Suprapubic skin (tissue), 4 donors: ENCODE results near the gene EXOC3. TPM values are rescaled to one million over a fixed set of nuclear protein-coding genes. Genes with fewer than 3 reads are reported as not detected.
A peak's percentile ranks its signal among the peaks of the same experiment; 100 is the strongest.

ENCODE experiments used
- DNase-seq, 2 donors: peaks; one replicate each; pipeline ENCODE4 v3.0.0-alpha.2; 2019; ENCODE audit warnings: low spot score in 2 of 2
- H3K27ac ChIP-seq: fragments of 200-600 bp; sonication (generic); one replicate; pipeline ENCODE4 v1.5.1; 2019
- H3K27me3 ChIP-seq: fragments of 200-600 bp; sonication (generic); one replicate; pipeline ENCODE4 v1.5.1; 2019
- H3K36me3 ChIP-seq: fragments of 200-600 bp; sonication (generic); one replicate; pipeline ENCODE4 v1.5.1; 2019
- H3K4me1 ChIP-seq: fragments of 200-600 bp; sonication (generic); one replicate; pipeline ENCODE4 v1.5.1; 2019
- H3K4me3 ChIP-seq: fragments of 200-600 bp; sonication (generic); one replicate; pipeline ENCODE4 v1.5.1; 2019; ENCODE audit warnings: mild to moderate bottlenecking
- H3K9me3 ChIP-seq: fragments of 200-600 bp; sonication (generic); one replicate; pipeline ENCODE4 v1.5.1; 2019
- EP300 ChIP-seq: sonication (generic); formaldehyde crosslinking; IDR thresholded peaks from one replicate; pipeline ENCODE4 v1.6.1; 2017; ENCODE audit warnings: antibody characterized with exemption
- POLR2A ChIP-seq, 2 donors: fragments of 450-650 bp; IDR thresholded peaks; one replicate each; pipeline ENCODE4 v1.6.1; 2017; ENCODE audit warnings: antibody characterized with exemption in 2 of 2, mild to moderate bottlenecking in 2 of 2, moderate library complexity in 2 of 2
- POLR2AphosphoS5 ChIP-seq, 3 donors: sonication (generic); formaldehyde crosslinking; IDR thresholded peaks; one replicate each; pipeline ENCODE4 v1.6.1; 2017; ENCODE audit warnings: antibody characterized with exemption in 3 of 3
- WGBS: methylation state at CpG from one replicate; pipeline ENCODE4 v1.1.5; 2018; 5-methylcytosine and 5-hydroxymethylcytosine counted together
- total RNA-seq, 4 donors: library from RNA; depleted of rRNA; stranded (reverse); fragments of >200 nt; gene quantifications; one replicate each; pipeline ENCODE4 v1.1.0, GENCODE V29; 2016
- TF ChIP-seq, protein P1 (sequence below), 2 donors: fragments of 200-600 bp in 1 of 2; fragments of 450-650 bp in 1 of 2; sonication (generic) in 1 of 2; IDR thresholded peaks; one replicate each; pipeline ENCODE4 v1.5.1; 2016 to 2019; ENCODE audit warnings: antibody characterized with exemption in 2 of 2, mild to moderate bottlenecking in 1 of 2, moderate library complexity in 1 of 2

EXOC3 gene
- total RNA-seq, 4 donors from 2014 or later: 68.9 to 199 (median 83.4) TPM

DNA sequence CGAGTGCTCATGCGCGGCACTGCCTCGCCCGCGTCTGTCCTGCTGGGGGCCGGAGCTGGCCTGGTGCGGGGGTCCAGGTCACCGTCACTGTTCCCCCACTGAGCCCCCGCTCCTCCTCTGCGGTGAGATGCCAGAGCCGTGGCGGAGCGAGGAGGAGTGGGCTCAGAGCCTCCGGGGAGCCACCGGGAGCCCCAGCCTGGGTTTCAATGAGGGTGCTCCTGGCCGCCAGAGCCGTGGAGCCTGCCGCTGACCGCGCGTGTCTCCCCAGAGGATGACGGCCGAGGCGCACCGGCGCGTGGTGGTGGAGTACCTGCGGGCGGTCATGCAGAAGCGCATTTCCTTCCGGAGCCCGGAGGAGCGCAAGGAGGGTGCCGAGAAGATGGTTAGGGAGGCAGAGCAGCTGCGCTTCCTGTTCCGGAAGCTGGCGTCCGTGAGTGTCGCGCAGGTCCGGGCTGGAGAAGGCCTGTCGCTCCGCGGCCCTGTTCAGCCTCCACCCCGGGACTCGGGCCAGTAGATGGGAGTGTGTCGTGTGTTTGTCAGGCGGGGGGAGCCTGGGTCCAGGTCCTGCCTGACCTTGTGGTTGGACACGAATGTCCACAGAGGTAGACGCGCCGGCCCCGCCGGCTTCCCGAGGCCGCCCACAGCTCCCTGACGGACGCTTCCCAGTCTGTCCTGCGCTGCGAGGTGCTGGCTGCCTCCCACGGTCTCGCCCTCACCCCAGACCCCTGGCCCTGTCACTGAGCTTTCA lies 22.0 kb downstream of the EXOC3 start:
- peaks cover 67% of the 10 kb centered on the region for H3K36me3 ChIP-seq

DNA sequence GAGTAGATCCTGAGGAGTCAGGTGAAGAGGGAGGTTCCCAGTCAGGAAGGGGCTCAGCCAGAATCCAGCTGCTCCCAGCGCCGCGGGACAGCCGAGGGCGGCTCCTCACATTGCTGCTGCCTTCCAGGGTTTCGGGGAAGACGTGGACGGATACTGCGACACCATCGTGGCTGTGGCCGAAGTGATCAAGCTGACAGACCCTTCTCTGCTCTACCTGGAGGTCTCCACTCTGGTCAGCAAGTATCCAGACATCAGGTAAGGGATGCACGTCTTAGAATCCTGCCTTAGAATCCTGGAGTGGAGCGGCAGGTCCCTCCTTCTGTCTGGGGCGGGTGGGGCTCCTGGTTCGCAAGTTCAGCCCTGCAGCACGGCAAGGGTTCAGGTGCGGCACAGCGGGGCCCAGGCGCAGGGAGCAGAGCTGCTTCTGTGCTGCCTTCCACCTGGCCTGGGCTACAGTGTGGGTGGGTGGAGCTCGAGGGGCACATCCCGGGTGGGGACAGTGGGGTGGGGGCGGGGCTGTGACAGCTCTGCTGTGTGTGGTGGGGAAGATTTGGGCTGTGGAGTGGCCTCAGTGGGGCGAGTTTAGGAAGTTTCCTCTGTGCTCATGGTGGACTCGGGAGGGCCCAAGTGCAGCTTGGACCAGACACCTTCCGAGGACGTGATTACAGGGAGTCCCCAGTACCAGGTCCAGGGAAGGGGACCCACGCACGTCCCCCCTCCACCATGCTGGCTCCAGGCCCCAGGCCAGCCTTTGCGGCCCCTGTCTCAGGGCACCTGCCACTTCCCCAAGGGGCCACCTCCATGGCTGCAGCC lies 22.8 kb downstream of the EXOC3 start:
- Histone ChIP-seq H3K27ac (peak overlapping the region; percentile 21), H3K36me3 (peaks cover 66% of the 10 kb centered on the region), H3K27me3 (no peaks in the 10 kb centered on the region), H3K4me3 (peak overlapping the region; percentile 31), H3K4me1 (peaks cover 11% of the 10 kb centered on the region), H3K9me3 (no peaks in the 10 kb centered on the region)
- DNase-seq: peak; percentile 51 to 60
- WGBS: 73% methylated on average over 12 of the region's 29 CpGs
- no peak for TF ChIP-seq POLR2A (IDR thresholded peaks at IDR 0.05)
- no peak for TF ChIP-seq POLR2AphosphoS5 (IDR thresholded peaks at IDR 0.05)
- TF ChIP-seq EP300: no peak
- TF ChIP-seq, protein P1, sequence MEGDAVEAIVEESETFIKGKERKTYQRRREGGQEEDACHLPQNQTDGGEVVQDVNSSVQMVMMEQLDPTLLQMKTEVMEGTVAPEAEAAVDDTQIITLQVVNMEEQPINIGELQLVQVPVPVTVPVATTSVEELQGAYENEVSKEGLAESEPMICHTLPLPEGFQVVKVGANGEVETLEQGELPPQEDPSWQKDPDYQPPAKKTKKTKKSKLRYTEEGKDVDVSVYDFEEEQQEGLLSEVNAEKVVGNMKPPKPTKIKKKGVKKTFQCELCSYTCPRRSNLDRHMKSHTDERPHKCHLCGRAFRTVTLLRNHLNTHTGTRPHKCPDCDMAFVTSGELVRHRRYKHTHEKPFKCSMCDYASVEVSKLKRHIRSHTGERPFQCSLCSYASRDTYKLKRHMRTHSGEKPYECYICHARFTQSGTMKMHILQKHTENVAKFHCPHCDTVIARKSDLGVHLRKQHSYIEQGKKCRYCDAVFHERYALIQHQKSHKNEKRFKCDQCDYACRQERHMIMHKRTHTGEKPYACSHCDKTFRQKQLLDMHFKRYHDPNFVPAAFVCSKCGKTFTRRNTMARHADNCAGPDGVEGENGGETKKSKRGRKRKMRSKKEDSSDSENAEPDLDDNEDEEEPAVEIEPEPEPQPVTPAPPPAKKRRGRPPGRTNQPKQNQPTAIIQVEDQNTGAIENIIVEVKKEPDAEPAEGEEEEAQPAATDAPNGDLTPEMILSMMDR (IDR thresholded peaks at IDR 0.05): no peak

More for the DNA sequence above, 22.0 kb downstream of the EXOC3 start:
- peaks cover 4% of the 10 kb centered on the region for H3K4me1 ChIP-seq
- TF ChIP-seq, protein P1 (IDR thresholded peaks at IDR 0.05): no peak
- TF ChIP-seq POLR2AphosphoS5 (IDR thresholded peaks at IDR 0.05) (no peak), POLR2A (IDR thresholded peaks at IDR 0.05) (no peak), EP300 (no peak)
- H3K27ac ChIP-seq: peak overlapping the region; percentile 21
- peak; percentile 64 to 75 for DNase-seq
- no peaks in the 10 kb centered on the region for H3K9me3 ChIP-seq
- no peaks in the 10 kb centered on the region for H3K27me3 ChIP-seq
- WGBS: 63% methylated on average over 25 of the region's 63 CpGs
- peak overlapping the region; percentile 31 for H3K4me3 ChIP-seq

DNA sequence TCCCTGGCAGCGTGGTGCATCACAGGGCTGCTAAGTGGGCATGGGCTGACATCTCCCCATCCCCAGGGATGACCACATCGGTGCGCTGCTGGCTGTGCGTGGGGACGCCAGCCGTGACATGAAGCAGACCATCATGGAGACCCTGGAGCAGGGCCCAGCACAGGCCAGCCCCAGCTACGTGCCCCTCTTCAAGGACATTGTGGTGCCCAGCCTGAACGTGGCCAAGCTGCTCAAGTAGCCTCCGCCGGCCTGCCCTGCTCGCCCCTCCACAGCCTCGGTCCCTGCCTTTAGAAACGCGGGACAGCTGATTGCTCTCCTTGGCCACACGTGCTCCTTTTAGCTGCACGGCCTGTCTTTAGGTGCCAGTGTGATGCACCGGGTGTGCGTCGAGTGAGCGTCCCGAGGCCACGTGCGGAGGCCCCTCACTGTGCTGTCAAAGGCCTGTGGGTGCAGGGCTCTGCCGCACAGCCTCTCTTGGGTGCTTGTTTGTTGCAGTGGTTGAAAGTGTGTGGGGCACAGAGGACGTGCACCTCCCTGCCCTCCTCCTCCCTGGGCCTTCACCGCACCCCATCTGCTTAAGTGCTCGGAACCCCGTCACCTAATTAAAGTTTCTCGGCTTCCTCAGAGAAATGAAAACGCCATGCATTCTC lies 23.8 kb downstream of the EXOC3 start:
- Histone ChIP-seq H3K9me3 (no peaks in the 10 kb centered on the region), H3K27ac (no peak overlapping the region), H3K36me3 (peaks cover 60% of the 10 kb centered on the region), H3K4me3 (no peak overlapping the region), H3K4me1 (peaks cover 21% of the 10 kb centered on the region), H3K27me3 (no peaks in the 10 kb centered on the region)
- peak; percentile 59 to 75 for DNase-seq
- 90% methylated on average over 28 of the region's 30 CpGs for WGBS
- TF ChIP-seq POLR2A (IDR thresholded peaks at IDR 0.05) (no peak), POLR2AphosphoS5 (IDR thresholded peaks at IDR 0.05) (no peak), EP300 (no peak)
- TF ChIP-seq, protein P1 (IDR thresholded peaks at IDR 0.05): no peak

DNA sequence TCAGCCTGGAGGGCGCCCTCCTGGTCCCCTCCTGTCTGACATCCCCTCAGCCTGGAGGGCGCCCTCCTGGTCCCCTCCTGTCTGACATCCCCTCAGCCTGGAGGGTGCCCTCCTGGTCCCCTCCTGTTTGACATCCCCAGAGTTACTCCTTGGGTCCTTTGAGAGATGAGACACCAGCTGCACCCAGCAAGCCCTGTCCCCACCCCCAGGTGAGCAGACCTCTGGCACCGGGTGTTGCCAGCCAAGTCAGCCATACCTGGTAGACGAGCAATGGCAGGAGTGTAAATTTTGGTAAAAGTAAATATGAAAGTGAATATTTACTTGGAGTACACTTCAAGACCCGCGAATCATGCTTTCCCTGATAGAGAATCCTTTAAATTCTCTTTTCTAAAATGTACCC lies 25.4 kb downstream of the EXOC3 start:
- TF ChIP-seq POLR2A (IDR thresholded peaks at IDR 0.05): no peak
- no peak for TF ChIP-seq EP300
- TF ChIP-seq POLR2AphosphoS5 (IDR thresholded peaks at IDR 0.05): no peak
- TF ChIP-seq, protein P1 (IDR thresholded peaks at IDR 0.05): no peak
- Histone ChIP-seq H3K4me1 (peaks cover 28% of the 10 kb centered on the region), H3K36me3 (peaks cover 44% of the 10 kb centered on the region), H3K4me3 (no peak overlapping the region), H3K27me3 (no peaks in the 10 kb centered on the region), H3K9me3 (no peaks in the 10 kb centered on the region), H3K27ac (no peak overlapping the region)
- WGBS: 86% methylated on average over 5 of the region's 6 CpGs
- DNase-seq: peak; percentile 26 to 52
